ENCODE results near the gene RAD51B.

RAD51B gene

GRCh38 chr14:68664225-68664681 lies 844.7 kb downstream of the RAD51B start:
- H3K4me3 ChIP-seq (ENCODE audit: low read length) = no peak overlapping the region
- TF ChIP-seq ZNF274 (IDR thresholded peaks at IDR 0.05; ENCODE audit: low read depth, low read length) = no peak

GRCh38 chr14:68665131-68665530 lies 845.6 kb downstream of the RAD51B start:
- TF ChIP-seq ZNF274 (IDR thresholded peaks at IDR 0.05; ENCODE audit: low read depth, low read length) = no peak

GRCh38 chr14:68665792-68666204 lies 846.2 kb downstream of the RAD51B start:
- H3K4me3 ChIP-seq (ENCODE audit: low read length) = no peak overlapping the region
- no peak for TF ChIP-seq ZNF274 (IDR thresholded peaks at IDR 0.05; ENCODE audit: low read depth, low read length)

More at GRCh38 chr14:68665131-68665530, 845.6 kb downstream of the RAD51B start:
- H3K4me3 ChIP-seq (ENCODE audit: low read length) = no peak overlapping the region

DNA sequence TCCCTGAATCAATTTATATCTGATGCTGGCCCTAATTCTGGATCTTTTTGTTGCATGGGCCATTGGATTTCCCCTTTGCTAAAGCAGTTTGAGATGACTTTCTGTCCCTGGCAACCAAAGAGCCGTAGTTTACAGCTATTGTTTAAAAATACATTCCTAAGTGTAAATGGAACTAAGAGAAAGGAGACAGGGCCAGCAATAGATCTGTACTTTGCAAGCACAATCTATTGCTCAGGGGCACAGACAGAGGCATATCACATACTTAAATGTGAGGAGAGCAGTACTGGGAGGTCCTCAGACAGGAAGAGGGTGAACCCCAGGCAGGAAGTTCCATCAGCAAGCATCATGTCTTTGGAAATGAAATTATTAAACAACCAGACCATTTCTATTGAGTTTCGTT lies 846.7 kb downstream of the RAD51B start:
- H3K4me3 ChIP-seq (ENCODE audit: low read length) = no peak overlapping the region
- no peak for TF ChIP-seq ZNF274 (IDR thresholded peaks at IDR 0.05; ENCODE audit: low read depth, low read length)

DNA sequence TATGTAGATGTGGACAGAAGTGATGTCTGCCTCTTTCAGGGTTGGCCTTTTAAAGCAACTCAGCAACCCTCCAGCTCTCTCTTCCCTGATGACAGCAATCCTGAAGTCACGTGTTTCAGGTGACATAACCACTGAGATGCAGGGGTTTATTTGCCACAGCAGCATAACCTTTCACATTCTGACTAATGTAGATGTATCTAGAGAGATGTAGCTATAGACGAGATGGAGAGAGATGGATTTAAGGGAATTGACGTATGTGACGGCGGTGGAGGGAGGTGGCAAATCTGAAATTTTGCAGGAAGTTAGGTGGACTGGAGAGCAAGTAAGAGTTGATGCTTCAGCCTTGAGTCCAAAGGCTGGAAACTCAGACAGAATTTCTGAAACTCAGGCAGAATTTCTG lies 847.3 kb downstream of the RAD51B start:
- H3K4me3 ChIP-seq (ENCODE audit: low read length) = no peak overlapping the region
- no peak for TF ChIP-seq ZNF274 (IDR thresholded peaks at IDR 0.05; ENCODE audit: low read depth, low read length)

- no peak overlapping the region for H3K4me3 ChIP-seq (ENCODE audit: low read length)
- no peak for TF ChIP-seq ZNF274 (IDR thresholded peaks at IDR 0.05; ENCODE audit: low read depth, low read length)
Measured at GRCh38 chr14:68667313-68667791, 847.8 kb downstream of the RAD51B start.

GRCh38 chr14:68668028-68668427 lies 848.4 kb downstream of the RAD51B start:
- H3K4me3 ChIP-seq (ENCODE audit: low read length) = no peak overlapping the region
- no peak for TF ChIP-seq ZNF274 (IDR thresholded peaks at IDR 0.05; ENCODE audit: low read depth, low read length)

DNA sequence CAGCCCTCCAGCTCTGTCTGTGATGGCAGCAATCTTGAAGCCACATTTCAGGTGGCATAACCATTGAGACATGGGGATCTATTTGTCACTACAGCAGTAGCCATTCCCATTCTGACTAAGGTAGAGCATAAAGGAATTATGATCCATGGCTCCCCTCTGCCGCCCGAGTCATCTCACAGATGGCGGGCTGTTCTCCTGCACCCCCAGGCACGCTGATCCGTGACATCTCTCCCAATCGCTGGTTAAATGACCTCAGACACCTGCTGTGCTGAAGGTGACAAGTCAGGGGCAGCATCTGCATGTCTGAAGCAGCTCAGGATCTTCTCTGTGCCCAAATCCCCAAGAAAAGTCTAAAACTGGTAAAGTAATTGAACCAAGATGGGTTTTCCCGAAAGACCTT lies 849.0 kb downstream of the RAD51B start:
- H3K4me3 ChIP-seq (ENCODE audit: low read length) = no peak overlapping the region
- no peak for TF ChIP-seq ZNF274 (IDR thresholded peaks at IDR 0.05; ENCODE audit: low read depth, low read length)

- H3K4me3 ChIP-seq (ENCODE audit: low read length) = no peak overlapping the region
- no peak for TF ChIP-seq ZNF274 (IDR thresholded peaks at IDR 0.05; ENCODE audit: low read depth, low read length)
Measured at GRCh38 chr14:68669111-68669511, 849.5 kb downstream of the RAD51B start.

DNA sequence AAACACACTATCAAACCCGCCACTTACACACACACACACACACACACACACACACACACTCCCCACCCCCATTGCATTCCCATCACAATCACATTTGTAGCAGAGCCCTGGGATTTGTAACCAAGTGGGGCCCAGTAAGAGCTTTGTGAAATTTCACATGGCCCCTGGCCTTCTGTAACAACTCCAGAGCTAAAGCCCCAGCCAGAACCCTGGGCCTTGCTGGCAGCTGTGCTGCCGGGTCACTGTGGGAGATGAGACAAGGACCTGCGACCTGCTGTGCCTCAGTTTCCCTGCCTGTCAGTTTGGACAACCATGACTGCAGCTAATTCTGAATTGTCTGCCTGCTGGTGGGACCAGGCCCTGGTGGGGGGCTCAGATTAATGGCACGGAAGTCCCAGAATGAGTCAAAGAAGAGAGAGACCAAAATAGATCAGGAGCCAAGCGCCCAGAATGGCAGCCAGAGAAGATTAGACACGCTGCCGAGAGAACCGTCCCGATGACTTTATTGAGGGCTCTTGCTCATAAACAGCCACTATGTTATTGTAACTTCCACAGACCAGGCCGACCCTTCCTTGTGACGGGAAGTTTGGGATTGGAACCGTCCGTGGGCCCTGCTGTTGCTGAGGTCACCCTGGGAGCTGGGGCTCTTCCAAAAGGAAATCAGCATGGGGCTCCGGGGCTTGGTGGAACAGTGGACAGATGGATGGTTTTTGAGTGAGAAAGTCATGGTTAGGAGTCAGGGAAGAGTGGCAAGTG lies 850.2 kb downstream of the RAD51B start:
- no peak overlapping the region for H3K4me3 ChIP-seq (ENCODE audit: low read length)
- no peak for TF ChIP-seq ZNF274 (IDR thresholded peaks at IDR 0.05; ENCODE audit: low read depth, low read length)

DNA sequence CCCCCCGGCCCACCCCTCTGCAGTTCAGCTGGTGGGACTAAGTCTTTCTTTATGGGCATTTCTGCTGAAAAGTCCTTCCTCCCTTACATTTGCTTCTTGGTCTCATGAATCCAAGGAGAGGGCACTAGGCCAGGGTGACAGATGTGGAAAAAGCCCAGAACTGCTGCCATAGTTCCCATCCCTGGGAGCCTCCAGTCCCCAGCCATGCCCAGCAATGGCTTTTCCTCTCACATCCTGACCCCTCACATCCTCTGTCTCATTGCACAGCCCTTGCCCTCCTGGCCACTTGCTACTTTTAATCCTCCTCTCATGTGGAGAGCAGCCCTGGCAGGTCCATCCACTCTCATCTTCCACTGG lies 850.8 kb downstream of the RAD51B start:
- no peak overlapping the region for H3K4me3 ChIP-seq (ENCODE audit: low read length)
- TF ChIP-seq ZNF274 (IDR thresholded peaks at IDR 0.05; ENCODE audit: low read depth, low read length) = no peak

- no peak overlapping the region for H3K4me3 ChIP-seq (ENCODE audit: low read length)
- no peak for TF ChIP-seq ZNF274 (IDR thresholded peaks at IDR 0.05; ENCODE audit: low read depth, low read length)
Measured at GRCh38 chr14:68671909-68672308, 852.3 kb downstream of the RAD51B start.

GRCh38 chr14:68672609-68673285 lies 853.2 kb downstream of the RAD51B start:
- no peak overlapping the region for H3K4me3 ChIP-seq (ENCODE audit: low read length)
- no peak for TF ChIP-seq ZNF274 (IDR thresholded peaks at IDR 0.05; ENCODE audit: low read depth, low read length)

GRCh38 chr14:68673464-68673863 lies 853.9 kb downstream of the RAD51B start:
- no peak for TF ChIP-seq ZNF274 (IDR thresholded peaks at IDR 0.05; ENCODE audit: low read depth, low read length)

More at GRCh38 chr14:68673464-68673863, 853.9 kb downstream of the RAD51B start:
- H3K4me3 ChIP-seq (ENCODE audit: low read length) = no peak overlapping the region
